Testis (tissue), 2 donors: ENCODE results near the gene SLC12A2.

Experiments used
- CTCF ChIP-seq, 3 experiments: fragments of 450-650 bp in 2 of 3; fragments of 200-600 bp in 1 of 3; sonication (generic) in 1 of 3; IDR thresholded peaks; one replicate each; pipeline ENCODE4 v1.5.1; 2016 to 2019; ENCODE audit warnings: antibody characterized with exemption in 3 of 3, mild to moderate bottlenecking in 2 of 3, moderate library complexity in 1 of 3
- POLR2A ChIP-seq: fragments of 450-650 bp; IDR thresholded peaks from one replicate; pipeline ENCODE4 v1.6.1; 2017; ENCODE audit warnings: antibody characterized with exemption, mild to moderate bottlenecking, moderate library complexity

- TF ChIP-seq CTCF (IDR thresholded peaks at IDR 0.05) (no peak), POLR2A (no peak)
These were observed 8.6 kb downstream of the SLC12A2 start for GRCh38 chr5:128092144-128092543.
